ENCODE measurements around the gene ALDH1L1. TPM values are rescaled to one million over a fixed set of nuclear protein-coding genes. Genes with fewer than 3 reads are reported as not detected.

The ALDH1L1 gene
- total RNA-seq, 4 donors from 2014 or later: 5.9 to 32.2 (median 16.1) TPM

- no peak for TF ChIP-seq CTCF (IDR thresholded peaks at IDR 0.05)
- TF ChIP-seq POLR2AphosphoS5 (IDR thresholded peaks at IDR 0.05): no peak
- no peak for TF ChIP-seq EP300 (IDR thresholded peaks at IDR 0.05; ENCODE audit: low read depth)
- TF ChIP-seq POLR2A (IDR thresholded peaks at IDR 0.05): no peak
- Histone ChIP-seq H3K4me3 (no peak overlapping the region), H3K27ac (no peak overlapping the region), H3K9me3 (no peaks in the 10 kb centered on the region), H3K4me1 (no peaks in the 10 kb centered on the region), H3K36me3 (no peaks in the 10 kb centered on the region), H3K27me3 (peaks cover 4% of the 10 kb centered on the region)
- 82 to 100% methylated on average over 1 to 5 of the region's 5 CpGs for WGBS, 2 donors (ENCODE audit: low coverage in 1 of 2)
- in situ Hi-C loops (cut with MboI; ENCODE audit: low pct_ligation_motif_present in 1 of 4, low pct_unique_long_range_greater_than_20kb in 1 of 4, low sequenced_read_pairs in 3 of 4): no loop called here
- DNase-seq: no peak
- intact Hi-C loops (cut with DNase I; ENCODE audit: low total_unique reads): no loop called here
Measured at GRCh38 chr3:126161309-126161708, 19.1 kb downstream of the ALDH1L1 start.

- intact Hi-C loops (cut with DNase I; ENCODE audit: low total_unique reads): no loop called here
- no peaks in the 10 kb centered on the region for H3K36me3 ChIP-seq
- H3K4me3 ChIP-seq: no peak overlapping the region
- no peak for TF ChIP-seq EP300 (IDR thresholded peaks at IDR 0.05; ENCODE audit: low read depth)
- no peak for TF ChIP-seq POLR2A (IDR thresholded peaks at IDR 0.05)
- no peak for TF ChIP-seq CTCF (IDR thresholded peaks at IDR 0.05)
- TF ChIP-seq POLR2AphosphoS5 (IDR thresholded peaks at IDR 0.05): no peak
- WGBS, 2 donors (ENCODE audit: low coverage in 1 of 2): 80% methylated on average over 10 of the region's 10 CpGs; no CpG with 5 or more reads in 1 of the 2 donors
- no peaks in the 10 kb centered on the region for H3K9me3 ChIP-seq
- H3K27me3 ChIP-seq: no peaks in the 10 kb centered on the region
- H3K27ac ChIP-seq: no peak overlapping the region
- no peak for DNase-seq
- H3K4me1 ChIP-seq: no peaks in the 10 kb centered on the region
- in situ Hi-C loops (cut with MboI; ENCODE audit: low pct_ligation_motif_present in 1 of 4, low pct_unique_long_range_greater_than_20kb in 1 of 4, low sequenced_read_pairs in 3 of 4): no loop called here
Measured at GRCh38 chr3:126160243-126161210, 19.9 kb downstream of the ALDH1L1 start.

GRCh38 chr3:126159476-126159875, 20.9 kb downstream of the ALDH1L1 start:
- Histone ChIP-seq H3K36me3 (no peaks in the 10 kb centered on the region), H3K27me3 (no peaks in the 10 kb centered on the region), H3K27ac (no peak overlapping the region), H3K4me1 (no peaks in the 10 kb centered on the region), H3K4me3 (no peak overlapping the region), H3K9me3 (no peaks in the 10 kb centered on the region)
- no peak for TF ChIP-seq POLR2AphosphoS5 (IDR thresholded peaks at IDR 0.05)
- TF ChIP-seq CTCF (IDR thresholded peaks at IDR 0.05): no peak
- no peak for TF ChIP-seq POLR2A (IDR thresholded peaks at IDR 0.05)
- TF ChIP-seq EP300 (IDR thresholded peaks at IDR 0.05; ENCODE audit: low read depth): no peak
- WGBS, 2 donors (ENCODE audit: low coverage in 1 of 2): 88% methylated on average over 1 of the region's 1 CpG; no CpG with 5 or more reads in 1 of the 2 donors
- intact Hi-C loops (cut with DNase I; ENCODE audit: low total_unique reads): no loop called here
- no peak for DNase-seq
- in situ Hi-C loops (cut with MboI; ENCODE audit: low pct_ligation_motif_present in 1 of 4, low pct_unique_long_range_greater_than_20kb in 1 of 4, low sequenced_read_pairs in 3 of 4): no loop called here

- TF ChIP-seq EP300 (IDR thresholded peaks at IDR 0.05; ENCODE audit: low read depth) (no peak), CTCF (IDR thresholded peaks at IDR 0.05) (no peak), POLR2A (IDR thresholded peaks at IDR 0.05) (no peak), POLR2AphosphoS5 (IDR thresholded peaks at IDR 0.05) (no peak)
- Histone ChIP-seq H3K27ac (no peak overlapping the region), H3K36me3 (no peaks in the 10 kb centered on the region), H3K27me3 (no peaks in the 10 kb centered on the region), H3K4me3 (no peak overlapping the region), H3K4me1 (no peaks in the 10 kb centered on the region), H3K9me3 (no peaks in the 10 kb centered on the region)
- DNase-seq: no peak
- in situ Hi-C loops (cut with MboI; ENCODE audit: low pct_ligation_motif_present in 1 of 4, low pct_unique_long_range_greater_than_20kb in 1 of 4, low sequenced_read_pairs in 3 of 4) (no loop called here), intact Hi-C loops (cut with DNase I; ENCODE audit: low total_unique reads) (no loop called here)
- WGBS, 2 donors (ENCODE audit: low coverage in 1 of 2): 77 to 80% methylated on average over 1 to 7 of the region's 7 CpGs
Measured at GRCh38 chr3:126158912-126159454, 21.4 kb downstream of the ALDH1L1 start.

Measured in transverse colon (tissue), 4 donors.